GM12891 (cell line): ENCODE results near the gene OR51T1.

Experiments used
- DNase-seq: peaks from one replicate; pipeline ENCODE4 v3.0.0; 2011; ENCODE audit warnings: low spot score; ENCODE audit not compliant: insufficient read length
- FAIRE-seq: peaks from 2 replicates; lab custom pipeline; 2011; peaks lifted over from hg19 to GRCh38; lab: Jason Lieb, UNC
- PAX5 ChIP-seq: IDR thresholded peaks from 2 replicates; pipeline ENCODE4 v1.6.1; 2011; ENCODE audit warnings: low read length, moderate library complexity, mild to moderate bottlenecking; ENCODE audit not compliant: insufficient read depth, severe bottlenecking
- POLR2A ChIP-seq: IDR thresholded peaks from 2 replicates; pipeline ENCODE4 v1.6.1; 2011; ENCODE audit warnings: low read depth, low read length, control low read depth
- POLR2AphosphoS5 ChIP-seq: IDR thresholded peaks from 2 replicates; pipeline ENCODE4 v1.6.1; 2011; ENCODE audit warnings: low read depth, low read length, control low read depth
- POU2F2 ChIP-seq: IDR thresholded peaks from 2 replicates; pipeline ENCODE4 v1.6.1; 2011; ENCODE audit warnings: low read depth, mild to moderate bottlenecking, control low read depth, low read length, moderate library complexity
- SPI1 ChIP-seq: IDR thresholded peaks from 2 replicates; pipeline ENCODE4 v1.6.1; 2011; ENCODE audit warnings: low read depth, low read length, control low read depth
- TAF1 ChIP-seq: IDR thresholded peaks from 2 replicates; pipeline ENCODE4 v1.6.1; 2011; ENCODE audit warnings: low read depth, low read length, control low read depth

The OR51T1 gene

GRCh38 chr11:4882543-4882942 lies 843 bp downstream of the OR51T1 start:
- FAIRE-seq, result no peak
- no peak for DNase-seq

DNA sequence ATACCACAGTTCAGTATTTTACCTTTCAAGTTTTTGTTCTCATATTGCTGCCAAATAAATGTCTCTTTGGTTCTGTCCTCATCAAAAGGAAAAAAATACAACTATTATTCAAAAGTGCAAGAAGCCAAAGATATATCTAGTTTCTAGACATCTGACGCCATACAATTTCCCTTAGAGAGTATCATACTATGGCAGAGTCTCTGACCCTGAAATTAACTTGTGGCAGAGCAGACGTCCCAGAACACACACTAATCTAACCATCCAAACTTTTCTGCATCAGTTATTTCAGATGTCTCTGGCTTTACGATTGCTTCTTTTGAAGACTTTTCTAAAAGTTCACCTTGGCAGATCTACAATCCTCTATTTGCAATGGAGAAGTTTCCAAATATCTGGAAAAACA lies 2.7 kb downstream of the OR51T1 start:
- FAIRE-seq (no peak), DNase-seq (no peak)
- TF ChIP-seq TAF1, result no peak
- TF ChIP-seq SPI1, result no peak
- TF ChIP-seq PAX5, result no peak
- TF ChIP-seq POLR2A, result no peak
- no peak for TF ChIP-seq POLR2AphosphoS5
- no peak for TF ChIP-seq POU2F2

More at GRCh38 chr11:4882543-4882942, 843 bp downstream of the OR51T1 start:
- no peak for TF ChIP-seq TAF1
- TF ChIP-seq POU2F2, result no peak
- TF ChIP-seq SPI1, result no peak
- no peak for TF ChIP-seq PAX5
- TF ChIP-seq POLR2A, result no peak
- no peak for TF ChIP-seq POLR2AphosphoS5

DNA sequence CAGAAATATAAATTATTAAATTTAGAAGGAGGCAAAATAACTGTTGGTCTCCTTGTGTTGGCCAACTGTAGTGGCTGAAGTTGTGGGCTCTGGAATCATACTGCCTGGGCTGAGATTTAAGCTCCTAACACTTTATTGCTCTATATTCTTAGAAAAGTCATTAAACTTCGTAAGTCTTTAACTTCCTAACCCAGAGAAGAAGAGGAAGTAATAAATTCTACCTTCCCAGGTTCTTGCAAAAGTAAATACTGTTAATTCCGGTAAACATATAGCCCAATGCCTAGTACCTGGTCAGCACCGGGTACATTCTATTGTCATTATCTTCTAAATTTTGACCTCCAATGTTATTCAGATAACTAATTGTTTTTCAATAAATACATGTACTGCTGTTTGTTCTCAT lies 4.5 kb downstream of the OR51T1 start:
- TF ChIP-seq POU2F2 (no peak), SPI1 (no peak), POLR2AphosphoS5 (no peak), TAF1 (no peak), PAX5 (no peak), POLR2A (no peak)
- FAIRE-seq, result no peak

GRCh38 chr11:4887591-4887990 lies 5.9 kb downstream of the OR51T1 start:
- no peak for TF ChIP-seq TAF1
- no peak for TF ChIP-seq SPI1
- no peak for TF ChIP-seq POU2F2
- no peak for TF ChIP-seq PAX5
- no peak for TF ChIP-seq POLR2AphosphoS5
- no peak for TF ChIP-seq POLR2A
- FAIRE-seq, result no peak
- no peak for DNase-seq

More for the DNA sequence above, 4.5 kb downstream of the OR51T1 start:
- no peak for DNase-seq

GRCh38 chr11:4890279-4890678 lies 8.6 kb downstream of the OR51T1 start:
- no peak for TF ChIP-seq POLR2AphosphoS5
- FAIRE-seq (no peak), DNase-seq (no peak)

DNA sequence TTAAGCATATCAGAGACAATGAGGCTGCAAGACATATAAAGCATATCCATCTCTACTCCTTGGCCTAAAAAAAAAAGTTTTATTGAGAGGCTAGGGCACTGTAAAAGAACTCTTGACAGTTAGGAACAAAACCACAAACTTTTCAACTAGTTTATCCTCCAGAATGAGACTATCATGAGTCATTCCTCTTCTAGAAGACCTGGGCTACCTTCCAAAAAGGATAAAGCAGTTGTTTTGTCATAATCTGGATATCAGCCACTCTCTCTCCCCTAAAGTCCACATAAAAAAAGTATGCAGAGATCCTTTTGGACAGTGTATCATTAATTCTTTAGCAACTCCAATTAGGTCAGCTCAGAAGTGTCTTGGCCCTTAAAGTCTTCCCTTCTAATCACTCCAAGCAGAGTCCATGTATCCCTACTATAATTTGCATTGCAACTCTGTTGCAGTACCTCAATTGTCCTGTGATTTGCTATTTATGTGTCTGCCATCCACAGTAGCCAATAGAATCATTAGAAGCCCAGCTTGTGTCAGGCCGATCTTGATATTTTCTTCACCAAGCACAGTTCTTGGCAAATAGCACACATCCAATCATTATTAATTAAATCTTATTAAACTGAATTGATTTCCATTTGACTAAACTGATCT lies 10.4 kb downstream of the OR51T1 start:
- no peak for DNase-seq
- no peak for FAIRE-seq

GRCh38 chr11:4903484-4903883 lies 21.8 kb downstream of the OR51T1 start, which contains the start of gene OR51A7:
Gene OR51A7, plus strand, starts transcription at chr11:4903783. Its CDS starts 3,587 bp downstream, at chr11:4907370.
- TF ChIP-seq POLR2AphosphoS5, result no peak
- no peak for TF ChIP-seq POLR2A
- no peak for TF ChIP-seq POU2F2
- no peak for TF ChIP-seq PAX5
- no peak for TF ChIP-seq TAF1
- peak; percentile 10; the same call in 1 of the 2 replicates for TF ChIP-seq SPI1
- DNase-seq (no peak), FAIRE-seq (no peak)

More for the DNA sequence above, 10.4 kb downstream of the OR51T1 start:
- TF ChIP-seq PAX5, result no peak
- no peak for TF ChIP-seq POU2F2
- no peak for TF ChIP-seq POLR2AphosphoS5
- TF ChIP-seq POLR2A, result no peak
- no peak for TF ChIP-seq TAF1
- TF ChIP-seq SPI1, result no peak

DNA sequence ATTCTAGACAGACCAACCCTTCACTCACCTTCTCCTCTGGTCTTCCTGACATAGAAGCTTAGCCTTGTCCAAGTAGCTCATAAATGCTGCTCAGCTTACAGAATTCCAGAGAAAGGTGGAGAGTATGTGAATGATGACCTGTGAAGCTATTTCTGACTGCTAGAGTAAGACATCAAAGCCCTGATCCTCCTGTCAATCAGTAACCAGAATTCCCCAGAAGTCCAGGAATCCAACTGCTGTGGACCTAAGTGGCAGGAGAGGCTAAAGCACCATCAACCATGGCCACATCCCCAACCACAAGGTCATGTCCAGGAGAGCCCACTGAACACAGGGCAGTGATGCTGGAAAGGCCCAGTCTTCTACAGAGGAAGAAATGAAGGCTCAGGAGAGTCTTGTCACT lies 34.9 kb downstream of the OR51T1 start:
- DNase-seq (no peak), FAIRE-seq (no peak)
- TF ChIP-seq SPI1 (no peak), POLR2AphosphoS5 (no peak), POLR2A (no peak), POU2F2 (no peak), PAX5 (no peak), TAF1 (no peak)

GRCh38 chr11:4919250-4919649 lies 37.5 kb downstream of the OR51T1 start, which contains the start of gene OR51G2:
Gene OR51G2, minus strand, starts transcription at chr11:4919350. Its CDS starts 3,687 bp downstream, at chr11:4915663.
- DNase-seq (no peak), FAIRE-seq (no peak)
- TF ChIP-seq SPI1 (no peak), PAX5 (no peak), POLR2AphosphoS5 (no peak), POU2F2 (no peak), POLR2A (no peak), TAF1 (no peak)

DNA sequence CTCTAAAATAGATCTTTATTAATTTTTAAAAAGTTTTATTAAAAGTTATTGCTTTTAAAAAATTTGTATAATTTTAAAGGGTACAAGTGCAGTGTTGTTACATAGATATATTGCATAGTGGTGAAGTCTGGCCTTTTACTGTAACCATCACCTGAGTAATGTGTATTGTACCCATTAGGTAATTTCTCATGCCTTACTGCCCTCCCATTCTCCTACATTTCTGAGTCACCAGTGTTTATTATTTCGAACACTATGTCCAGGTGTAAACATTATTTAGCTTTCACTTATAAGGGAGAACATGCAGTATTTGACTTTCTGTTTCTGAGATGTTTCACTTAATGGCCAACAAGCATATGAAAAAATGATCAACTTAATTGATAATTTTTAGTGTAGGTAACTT lies 40.1 kb downstream of the OR51T1 start:
- TF ChIP-seq TAF1 (no peak), POLR2AphosphoS5 (no peak), SPI1 (no peak), POU2F2 (no peak), POLR2A (no peak), PAX5 (no peak)
- FAIRE-seq, result no peak
- no peak for DNase-seq
